GM21723 (cell line): ENCODE results near the gene SMYD3.

ENCODE experiments used
- ATAC-seq: cut with Tn5 transposase; IDR thresholded peaks from one replicate; pipeline ENCODE4 v1.9.1; 2021; ENCODE audit warnings: mild to moderate bottlenecking, moderate library complexity; ENCODE audit not compliant: unreplicated experiment

Gene SMYD3

GRCh38 chr1:246309247-246309884 is 197.7 kb downstream of the SMYD3 start:
- ATAC-seq, result no peak

- ATAC-seq, result no peak
Observed at GRCh38 chr1:246308533-246309075, 198.5 kb downstream of the SMYD3 start.

GRCh38 chr1:246306415-246307037 is 200.6 kb downstream of the SMYD3 start:
- no peak for ATAC-seq

GRCh38 chr1:246304484-246305259 is 202.4 kb downstream of the SMYD3 start:
- ATAC-seq, result no peak

GRCh38 chr1:246302711-246303317 is 204.3 kb downstream of the SMYD3 start:
- ATAC-seq, result no peak

GRCh38 chr1:246302251-246302625 is 204.8 kb downstream of the SMYD3 start:
- no peak for ATAC-seq

GRCh38 chr1:246301553-246302250 is 205.4 kb downstream of the SMYD3 start:
- ATAC-seq, result no peak

- no peak for ATAC-seq
Observed at GRCh38 chr1:246300626-246301549, 206.2 kb downstream of the SMYD3 start.

GRCh38 chr1:246297279-246298265 is 209.5 kb downstream of the SMYD3 start:
- ATAC-seq, result no peak

GRCh38 chr1:246295968-246296367 is 211.1 kb downstream of the SMYD3 start:
- no peak for ATAC-seq

- no peak for ATAC-seq
Observed at GRCh38 chr1:246295340-246295739, 211.7 kb downstream of the SMYD3 start.

GRCh38 chr1:246294263-246294662 is 212.8 kb downstream of the SMYD3 start:
- ATAC-seq, result no peak

GRCh38 chr1:246293366-246294121 is 213.5 kb downstream of the SMYD3 start:
- ATAC-seq, result no peak

GRCh38 chr1:246292571-246292970 is 214.5 kb downstream of the SMYD3 start:
- ATAC-seq, result no peak

GRCh38 chr1:246291127-246291526 is 216.0 kb downstream of the SMYD3 start:
- ATAC-seq, result no peak

GRCh38 chr1:246283771-246284410 is 223.2 kb downstream of the SMYD3 start:
- no peak for ATAC-seq

- ATAC-seq, result no peak
Observed at GRCh38 chr1:246281639-246282038, 225.4 kb downstream of the SMYD3 start.
